Gastroesophageal sphincter (tissue), 4 donors: Measurements from ENCODE around the gene DYNLT2B. TPM values are rescaled to one million over a fixed set of nuclear protein-coding genes. Genes with fewer than 3 reads are reported as not detected.
A peak's percentile ranks its signal among the peaks of the same experiment; 100 is the strongest.
"Not testable (repeated sequence)": the region's sequence is repeated elsewhere in the genome, so short reads cannot be mapped to it uniquely, and the experiment has no call there.

Experiments used
- ATAC-seq: fragments of 150-250 bp; one replicate; pipeline ENCODE4 v1.9.1; 2016; ENCODE audit warnings: mild to moderate bottlenecking, moderate library complexity
- H3K27ac ChIP-seq, 4 donors: fragments of 200-600 bp; sonication (generic) in 3 of 4; 1 replicate in 3 of 4; 2 replicates in 1 of 4; pipeline ENCODE4 v1.5.1; 2016 to 2019
- H3K27me3 ChIP-seq: fragments of 200-600 bp; sonication (generic); one replicate; pipeline ENCODE4 v1.5.1; 2019
- H3K36me3 ChIP-seq, 2 donors: fragments of 200-600 bp; sonication (generic); one replicate each; pipeline ENCODE4 v1.5.1; 2019; ENCODE audit warnings: control low read depth in 1 of 2
- H3K4me1 ChIP-seq, 3 donors: fragments of 200-600 bp; sonication (generic); 1 replicate in 2 of 3; 2 replicates in 1 of 3; pipeline ENCODE4 v1.5.1; 2016 to 2019; ENCODE audit warnings: control low read depth in 2 of 3
- H3K4me3 ChIP-seq, 2 donors: fragments of 200-600 bp; sonication (generic); one replicate each; pipeline ENCODE4 v1.5.1; 2019; ENCODE audit warnings: mild to moderate bottlenecking in 1 of 2, moderate library complexity in 1 of 2
- H3K9me3 ChIP-seq, 3 donors: fragments of 200-600 bp; sonication (generic); one replicate each; pipeline ENCODE4 v1.5.1; 2017 to 2019; ENCODE audit warnings: control low read depth in 2 of 3
- CTCF ChIP-seq, 4 experiments: fragments of 200-600 bp in 2 of 4; fragments of 450-650 bp in 2 of 4; sonication (generic) in 1 of 4; IDR thresholded peaks; one replicate each; pipeline ENCODE4 v1.5.1; 2017 to 2019; ENCODE audit warnings: antibody characterized with exemption in 4 of 4, mild to moderate bottlenecking in 2 of 4, moderate library complexity in 2 of 4
- EP300 ChIP-seq: sonication (generic); formaldehyde crosslinking; IDR thresholded peaks from one replicate; pipeline ENCODE4 v1.6.1; 2017; ENCODE audit warnings: antibody characterized with exemption, mild to moderate bottlenecking
- POLR2A ChIP-seq, 2 donors: fragments of 450-650 bp; IDR thresholded peaks; one replicate each; pipeline ENCODE4 v1.6.1; 2017; ENCODE audit warnings: antibody characterized with exemption in 2 of 2, mild to moderate bottlenecking in 2 of 2, moderate library complexity in 1 of 2
- POLR2AphosphoS5 ChIP-seq: sonication (generic); formaldehyde crosslinking; IDR thresholded peaks from one replicate; pipeline ENCODE4 v1.6.1; 2017; ENCODE audit warnings: antibody characterized with exemption
- WGBS, 2 donors: methylation state at CpG; one replicate each; pipeline ENCODE4 v1.1.5; 2018; ENCODE audit warnings: low coverage in 1 of 2; 5-methylcytosine and 5-hydroxymethylcytosine counted together
- total RNA-seq, 4 donors: library from RNA; depleted of rRNA; stranded (reverse); fragments of >200 nt; gene quantifications; one replicate each; pipeline ENCODE4 v1.1.0, GENCODE V29; 2016

Gene DYNLT2B
- total RNA-seq, 4 donors from 2014 or later, result 9.2 to 18.7 (median 10.8) TPM

DNA sequence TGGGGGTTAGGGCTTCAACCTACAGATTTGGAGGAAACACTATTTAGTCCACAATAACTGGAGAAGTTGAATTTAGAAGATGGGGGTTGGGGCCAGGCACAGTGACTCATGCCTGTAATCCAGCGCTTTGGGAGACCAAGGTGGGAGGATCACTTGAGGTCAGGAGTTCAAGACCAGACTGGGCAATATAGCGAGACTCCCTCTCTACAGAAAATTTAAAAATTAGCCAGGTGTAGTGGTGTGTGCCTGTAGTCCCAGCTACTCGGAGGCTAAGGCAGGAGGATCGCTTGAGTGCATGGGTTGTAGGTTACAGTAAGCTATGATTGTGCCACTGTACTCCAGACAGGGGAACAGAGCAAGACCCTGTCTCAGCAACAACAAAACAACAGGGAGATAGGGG lies 5.0 kb upstream of the DYNLT2B start:
- no peaks in the 10 kb centered on the region for H3K27me3 ChIP-seq

DNA sequence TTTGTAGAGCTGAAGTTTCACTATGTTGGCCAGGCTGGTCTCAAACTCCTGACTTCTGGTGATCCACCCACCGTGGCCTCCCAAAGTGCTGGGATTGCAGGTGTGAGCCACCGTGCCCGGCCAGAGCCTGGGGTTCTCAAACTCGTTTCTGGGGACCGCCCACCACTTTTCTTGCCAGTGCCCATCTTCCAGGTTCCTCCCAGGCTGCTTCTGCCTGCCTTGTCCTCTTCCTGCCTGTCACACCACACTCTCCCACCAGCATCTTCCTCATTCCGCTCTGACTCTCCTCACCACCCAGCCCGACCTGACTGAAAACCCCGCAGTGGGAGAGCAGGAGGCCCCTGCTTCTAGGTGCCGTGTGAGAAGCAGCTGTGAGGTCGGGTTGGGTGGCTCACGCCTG lies 3.1 kb upstream of the DYNLT2B start:
- H3K27ac ChIP-seq, result no peak overlapping the region
- ATAC-seq, result no peak
- H3K36me3 ChIP-seq, result no peaks in the 10 kb centered on the region
- H3K9me3 ChIP-seq, result no peaks in the 10 kb centered on the region
- 72 to 83% methylated on average over 3 to 4 of the region's 11 CpGs for WGBS, 2 donors
- TF ChIP-seq POLR2AphosphoS5 (no peak), EP300 (no peak), CTCF (IDR thresholded peaks at IDR 0.05) (no peak), POLR2A (IDR thresholded peaks at IDR 0.05) (no peak)
- H3K4me1 ChIP-seq, result peaks cover 0 to 5% (median 0%) of the 10 kb centered on the region in 3 donors
- H3K27me3 ChIP-seq, result no peaks in the 10 kb centered on the region
- no peak overlapping the region for H3K4me3 ChIP-seq

More for the DNA sequence above, 5.0 kb upstream of the DYNLT2B start:
- Histone ChIP-seq H3K4me3 (no peak overlapping the region), H3K27ac (no peak overlapping the region), H3K36me3 (no peaks in the 10 kb centered on the region), H3K4me1 (peaks cover 0 to 10% (median 0%) of the 10 kb centered on the region in 3 donors), H3K9me3 (no peaks in the 10 kb centered on the region)
- no peak for ATAC-seq
- WGBS, 2 donors, result 67 to 100% methylated on average over 1 to 4 of the region's 4 CpGs
- TF ChIP-seq POLR2A (IDR thresholded peaks at IDR 0.05), result no peak
- no peak for TF ChIP-seq POLR2AphosphoS5
- TF ChIP-seq EP300, result no peak
- TF ChIP-seq CTCF (IDR thresholded peaks at IDR 0.05), result no peak

DNA sequence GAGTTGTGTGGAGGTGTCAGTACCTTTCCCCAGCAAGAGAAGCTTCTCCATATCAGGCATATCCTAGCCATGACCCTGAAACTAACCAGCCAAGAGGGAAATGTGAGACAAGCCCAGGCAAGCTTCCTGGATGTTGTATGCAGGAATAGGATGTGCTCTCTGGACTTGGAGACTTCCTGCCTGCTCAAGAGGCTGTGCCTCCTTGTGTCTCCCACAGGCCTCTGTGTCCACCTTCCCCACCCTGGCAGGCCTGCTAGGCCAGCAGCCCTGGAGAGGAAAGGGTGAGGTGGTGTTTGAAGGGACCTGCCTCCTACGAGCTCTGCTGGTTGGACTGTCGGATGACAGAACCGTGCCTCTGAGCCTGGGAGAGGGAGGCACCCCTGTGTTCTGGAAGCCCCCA lies 2.1 kb upstream of the DYNLT2B start:
- WGBS, 2 donors, result no CpG with 5 or more reads among the region's 3 CpGs
- H3K9me3 ChIP-seq, result no peaks in the 10 kb centered on the region
- peaks cover 0 to 5% (median 0%) of the 10 kb centered on the region in 3 donors for H3K4me1 ChIP-seq
- H3K27me3 ChIP-seq, result no peaks in the 10 kb centered on the region
- peaks cover 0 to 7% of the 10 kb centered on the region in 2 donors for H3K36me3 ChIP-seq
- no peak overlapping the region for H3K4me3 ChIP-seq
- no peak for ATAC-seq
- TF ChIP-seq EP300 (no peak), CTCF (IDR thresholded peaks at IDR 0.05) (no peak), POLR2A (IDR thresholded peaks at IDR 0.05) (no peak), POLR2AphosphoS5 (no peak)
- no peak overlapping the region for H3K27ac ChIP-seq

DNA sequence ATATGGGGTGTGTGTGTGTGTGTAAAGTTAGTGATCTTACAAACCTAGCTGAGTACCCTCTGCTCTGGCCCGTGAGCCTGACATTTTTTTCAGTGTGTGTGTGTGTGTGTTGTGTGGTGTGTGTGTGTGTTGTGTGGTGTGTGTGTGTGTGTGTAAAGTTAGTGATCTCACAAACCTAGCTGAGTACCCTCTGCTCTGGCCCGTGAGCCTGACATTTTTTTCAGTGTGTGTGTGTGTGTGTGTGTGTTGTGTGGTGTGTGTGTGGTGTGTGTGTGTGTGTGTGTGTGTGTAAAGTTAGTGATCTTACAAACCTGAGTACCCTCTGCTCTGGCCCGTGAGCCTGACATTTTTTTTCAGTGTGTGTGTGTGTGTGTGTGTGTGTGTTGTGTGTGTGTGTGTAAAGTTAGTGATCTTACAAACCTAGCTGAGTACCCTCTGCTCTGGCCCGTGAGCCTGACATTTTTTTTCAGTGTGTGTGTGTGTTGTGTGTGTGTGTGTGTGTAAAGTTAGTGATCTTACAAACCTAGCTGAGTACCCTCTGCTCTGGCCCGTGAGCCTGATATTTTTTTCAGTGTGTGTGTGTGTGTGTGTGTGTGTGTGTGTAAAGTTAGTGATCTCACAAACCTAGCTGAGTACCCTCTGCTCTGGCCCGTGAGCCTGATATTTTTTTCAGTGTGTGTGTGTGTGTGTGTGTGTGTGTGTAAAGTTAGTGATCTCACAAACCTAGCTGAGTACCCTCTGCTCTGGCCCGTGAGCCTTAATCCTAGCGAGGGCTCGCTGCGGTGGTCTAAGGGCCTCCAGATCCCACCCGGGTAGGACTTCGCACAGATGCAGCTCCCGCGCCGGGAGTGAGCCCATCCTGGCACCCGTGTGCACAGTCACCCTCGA lies 997 bp downstream of the DYNLT2B start:
- Histone ChIP-seq H3K4me3 (peak overlapping the region; percentile 86 to 88), H3K27ac (peak overlapping the region; percentile 84 to 97 (median 93))
- 19% methylated on average over 3 of the region's 17 CpGs; no CpG with 5 or more reads in 1 of the 2 donors for WGBS, 2 donors
- not testable (repeated sequence) for H3K4me1 ChIP-seq, ATAC-seq, H3K27me3 ChIP-seq, H3K9me3 ChIP-seq, H3K36me3 ChIP-seq

DNA sequence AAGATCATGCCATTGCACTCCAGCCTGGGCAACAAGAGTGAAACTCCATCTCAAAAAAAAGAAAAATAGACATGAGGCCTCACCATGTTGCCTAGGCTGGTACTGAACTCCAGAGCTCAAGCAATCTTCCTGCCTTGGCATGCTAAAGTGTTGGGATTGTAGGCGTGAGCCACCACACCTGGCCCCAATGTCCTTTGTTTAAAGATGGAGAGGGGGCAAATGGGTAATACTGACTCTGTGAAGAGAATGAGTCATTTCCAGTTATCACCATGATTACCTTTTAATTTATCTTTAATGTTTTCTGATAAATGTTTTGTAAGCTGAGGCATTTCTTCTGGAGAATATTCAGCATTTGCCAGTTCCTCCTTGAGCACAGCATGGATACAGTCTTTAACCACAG lies 2.2 kb downstream of the DYNLT2B start:
- no peak for TF ChIP-seq POLR2A (IDR thresholded peaks at IDR 0.05)
- TF ChIP-seq POLR2AphosphoS5, result no peak
- no peak for TF ChIP-seq EP300
- no peak for TF ChIP-seq CTCF (IDR thresholded peaks at IDR 0.05)
- H3K4me1 ChIP-seq, result peaks cover 0 to 5% (median 0%) of the 10 kb centered on the region in 3 donors
- H3K27me3 ChIP-seq, result no peaks in the 10 kb centered on the region
- no peak for ATAC-seq
- no peaks in the 10 kb centered on the region for H3K9me3 ChIP-seq
- peaks cover 0 to 7% of the 10 kb centered on the region in 2 donors for H3K36me3 ChIP-seq
- H3K27ac ChIP-seq, result no peak overlapping the region
- WGBS, 2 donors, result 100% methylated on average over 1 of the region's 1 CpG; no CpG with 5 or more reads in 1 of the 2 donors
- no peak overlapping the region for H3K4me3 ChIP-seq
